GM18868 (cell line): ENCODE data around the gene PSMC5.
"Not testable (repeated sequence)": the region's sequence is repeated elsewhere in the genome, so short reads cannot be mapped to it uniquely, and the experiment has no call there.

Source experiments
- ATAC-seq: cut with Tn5 transposase; IDR thresholded peaks from one replicate; pipeline ENCODE4 v1.9.1; 2021; ENCODE audit warnings: mild to moderate bottlenecking, moderate library complexity; ENCODE audit not compliant: unreplicated experiment

The PSMC5 gene

GRCh38 chr17:63827002-63827800, at the start of gene PSMC5, which contains the start of gene FTSJ3:
PSMC5 (plus strand) TSS chr17:63827431; CDS start chr17:63827491, 60 bp downstream.
FTSJ3 (minus strand) TSS chr17:63827663; CDS start chr17:63826902, 761 bp downstream.
- peak; percentile 88 for ATAC-seq

GRCh38 chr17:63780507-63780906, 46.7 kb upstream of the PSMC5 start:
- no peak for ATAC-seq

GRCh38 chr17:63780928-63781327, 46.3 kb upstream of the PSMC5 start:
- no peak for ATAC-seq

- ATAC-seq: no peak
Measured at GRCh38 chr17:63783522-63783921, 43.7 kb upstream of the PSMC5 start.

- no peak for ATAC-seq
Measured at GRCh38 chr17:63785556-63785955, 41.7 kb upstream of the PSMC5 start.

GRCh38 chr17:63786117-63786516, 41.1 kb upstream of the PSMC5 start:
- no peak for ATAC-seq

GRCh38 chr17:63786971-63787711, 40.1 kb upstream of the PSMC5 start:
- no peak for ATAC-seq

GRCh38 chr17:63790057-63790456, 37.2 kb upstream of the PSMC5 start:
- ATAC-seq: no peak

- no peak for ATAC-seq
Measured at GRCh38 chr17:63792055-63792729, 35.0 kb upstream of the PSMC5 start.

- not testable (repeated sequence) for ATAC-seq
Measured at GRCh38 chr17:63796375-63796774, 30.9 kb upstream of the PSMC5 start.

GRCh38 chr17:63798572-63799106, 28.6 kb upstream of the PSMC5 start:
- no peak for ATAC-seq

GRCh38 chr17:63800783-63801182, 26.4 kb upstream of the PSMC5 start:
- ATAC-seq: no peak

GRCh38 chr17:63804328-63804727, 22.9 kb upstream of the PSMC5 start:
- no peak for ATAC-seq

- ATAC-seq: no peak
Measured at GRCh38 chr17:63805591-63805990, 21.6 kb upstream of the PSMC5 start.

- ATAC-seq: no peak
Measured at GRCh38 chr17:63809970-63810369, 17.3 kb upstream of the PSMC5 start.

- no peak for ATAC-seq
Measured at GRCh38 chr17:63816123-63816522, 11.1 kb upstream of the PSMC5 start.

GRCh38 chr17:63816669-63817068, 10.6 kb upstream of the PSMC5 start:
- ATAC-seq: no peak

GRCh38 chr17:63817736-63818385, 9.4 kb upstream of the PSMC5 start:
- ATAC-seq: no peak

- ATAC-seq: no peak
Measured at GRCh38 chr17:63819131-63819530, 8.1 kb upstream of the PSMC5 start.

- no peak for ATAC-seq
Measured at GRCh38 chr17:63819585-63820537, 7.4 kb upstream of the PSMC5 start.
